Activated CD8-positive, alpha-beta T cell treated with anti-CD3 and anti-CD28 coated beads, Interleukin-2, amount 10 ng/mL, durations not matched to agents 7 days and 5 days (primary cell): ENCODE results near the gene CFAP251. TPM values are rescaled to one million over a fixed set of nuclear protein-coding genes. Genes with fewer than 3 reads are reported as not detected.
A peak's percentile ranks its signal among the peaks of the same experiment; 100 is the strongest.
"Not testable (repeated sequence)": the region's sequence is repeated elsewhere in the genome, so short reads cannot be mapped to it uniquely, and the experiment has no call there.

Source experiments
- ATAC-seq: fragments of 150-1000 bp; cut with Tn5 transposase; one replicate; pipeline ENCODE4 v1.10.0; 2021; ENCODE audit warnings: moderate library complexity
- CTCF ChIA-PET: fragments of 350-600 bp; sonication (Branson Sonifier 250); formaldehyde crosslinking; loops from one replicate; lab custom pipeline; 2021; ENCODE audit warnings: antibody characterized with exemption; lab: Charles Lee
- POLR2A ChIA-PET: fragments of 350-600 bp; sonication (Branson Sonifier 250); formaldehyde crosslinking; loops from one replicate; lab custom pipeline; 2021; ENCODE audit warnings: antibody characterized with exemption; lab: Charles Lee
- DNase-seq: peaks from one replicate; pipeline ENCODE4 v3.0.0-alpha.2; 2020
- H3K27ac Mint-ChIP-seq: one replicate; pipeline ENCODE4 v1.8.0; 2021; ENCODE audit warnings: mild to moderate bottlenecking, mixed read lengths
- H3K27me3 Mint-ChIP-seq: one replicate; pipeline ENCODE4 v1.8.0; 2021; ENCODE audit warnings: low read depth, mixed read lengths
- H3K36me3 Mint-ChIP-seq: one replicate; pipeline ENCODE4 v1.8.0; 2021; ENCODE audit warnings: low read depth, mixed read lengths
- H3K4me1 Mint-ChIP-seq: one replicate; pipeline ENCODE4 v1.8.0; 2021; ENCODE audit warnings: low read depth, mixed read lengths
- H3K4me3 Mint-ChIP-seq: one replicate; pipeline ENCODE4 v1.8.0; 2021; ENCODE audit warnings: mild to moderate bottlenecking, mixed read lengths
- H3K9me3 Mint-ChIP-seq: one replicate; pipeline ENCODE4 v1.8.0; 2022; ENCODE audit warnings: mixed read lengths; ENCODE audit not compliant: insufficient read depth
- total RNA-seq, 2 experiments: library from RNA; stranded (reverse); gene quantifications; one replicate each; pipeline ENCODE4 v1.2.3, GENCODE V29; 2021

Gene CFAP251
- under 1 TPM; 0.70 to 0.82 TPM for total RNA-seq

- CTCF ChIA-PET: interaction anchor here (0.6 to 2.9 kb wide), 30 partner anchors 8 to 421 kb away, joined by 3 to 11 read pairs (median 3); partner anchors contain the start of gene PSMD9
- POLR2A ChIA-PET: interaction anchor here (1.0 kb wide), 1 partner anchor 24 kb away, joined by 3 read pairs; no protein-coding TSS in a partner anchor
Measured at GRCh38 chr12:121917950-121918678, at the start of gene CFAP251. Gene CFAP251, plus strand, starts transcription at chr12:121918592. Its CDS starts 2,714 bp downstream, at chr12:121921306.

GRCh38 chr12:121869229-121869628, 49.2 kb upstream of the CFAP251 start:
- H3K27ac Mint-ChIP-seq, H3K27me3 Mint-ChIP-seq, H3K9me3 Mint-ChIP-seq, H3K4me1 Mint-ChIP-seq, H3K36me3 Mint-ChIP-seq, ATAC-seq, H3K4me3 Mint-ChIP-seq, DNase-seq, POLR2A ChIA-PET: not testable (repeated sequence)
- CTCF ChIA-PET: interaction anchor here (1.0 kb wide), 1 partner anchor 14 kb away, joined by 3 read pairs; no protein-coding TSS in a partner anchor

More at GRCh38 chr12:121917950-121918678, at the start of gene CFAP251:
- Mint-ChIP-seq H3K36me3 (peaks cover 27% of the 10 kb centered on the region), H3K27ac (peak within 1 kb of the TSS; percentile 89), H3K9me3 (no peaks in the 10 kb centered on the region), H3K4me1 (peaks cover 20% of the 10 kb centered on the region), H3K4me3 (peak within 1 kb of the TSS; percentile 64), H3K27me3 (no peaks in the 10 kb centered on the region)
- ATAC-seq (peak; percentile 96), DNase-seq (peak; percentile 97)

- H3K4me3 Mint-ChIP-seq: no peak overlapping the region
- POLR2A ChIA-PET: no interaction called here
Measured at GRCh38 chr12:121871467-121871866, 46.9 kb upstream of the CFAP251 start.

GRCh38 chr12:121872546-121873215, 45.7 kb upstream of the CFAP251 start:
- ChIA-PET CTCF (no interaction called here), POLR2A (no interaction called here)
- H3K27ac Mint-ChIP-seq: no peak overlapping the region

More at GRCh38 chr12:121871467-121871866, 46.9 kb upstream of the CFAP251 start:
- no peaks in the 10 kb centered on the region for H3K36me3 Mint-ChIP-seq
- no peaks in the 10 kb centered on the region for H3K27me3 Mint-ChIP-seq
- CTCF ChIA-PET: interaction anchor here (1.2 kb wide), 1 partner anchor 16 kb away, joined by 4 read pairs; no protein-coding TSS in a partner anchor
- no peak overlapping the region for H3K27ac Mint-ChIP-seq
- no peak for ATAC-seq
- DNase-seq: no peak
- no peaks in the 10 kb centered on the region for H3K9me3 Mint-ChIP-seq
- no peaks in the 10 kb centered on the region for H3K4me1 Mint-ChIP-seq

GRCh38 chr12:121873216-121873569, 45.2 kb upstream of the CFAP251 start:
- Mint-ChIP-seq H3K36me3 (no peaks in the 10 kb centered on the region), H3K4me3 (no peak overlapping the region), H3K27ac (no peak overlapping the region), H3K27me3 (no peaks in the 10 kb centered on the region), H3K9me3 (no peaks in the 10 kb centered on the region), H3K4me1 (no peaks in the 10 kb centered on the region)
- no peak for ATAC-seq
- CTCF ChIA-PET: no interaction called here
- POLR2A ChIA-PET: no interaction called here
- no peak for DNase-seq

More at GRCh38 chr12:121872546-121873215, 45.7 kb upstream of the CFAP251 start:
- ATAC-seq (no peak), DNase-seq (no peak)
- Mint-ChIP-seq H3K9me3 (no peaks in the 10 kb centered on the region), H3K4me3 (no peak overlapping the region), H3K36me3 (no peaks in the 10 kb centered on the region), H3K27me3 (no peaks in the 10 kb centered on the region), H3K4me1 (no peaks in the 10 kb centered on the region)

- Mint-ChIP-seq H3K36me3 (no peaks in the 10 kb centered on the region), H3K4me3 (no peak overlapping the region), H3K27me3 (no peaks in the 10 kb centered on the region), H3K4me1 (no peaks in the 10 kb centered on the region), H3K27ac (no peak overlapping the region), H3K9me3 (no peaks in the 10 kb centered on the region)
- ATAC-seq (no peak), DNase-seq (no peak)
- ChIA-PET CTCF (no interaction called here), POLR2A (interaction anchor here (0.5 kb wide), 1 partner anchor 155 kb away, joined by 3 read pairs; no protein-coding TSS in a partner anchor)
Measured at GRCh38 chr12:121874071-121874470, 44.3 kb upstream of the CFAP251 start.

- Mint-ChIP-seq H3K4me1 (no peaks in the 10 kb centered on the region), H3K9me3 (no peaks in the 10 kb centered on the region), H3K27ac (no peak overlapping the region), H3K27me3 (no peaks in the 10 kb centered on the region), H3K36me3 (no peaks in the 10 kb centered on the region), H3K4me3 (no peak overlapping the region)
- DNase-seq (no peak), ATAC-seq (no peak)
- ChIA-PET POLR2A (interaction anchor here (0.6 kb wide), 2 partner anchors 149 to 346 kb away, joined by 3 read pairs; no protein-coding TSS in a partner anchor), CTCF (no interaction called here)
Measured at GRCh38 chr12:121875582-121875981, 42.8 kb upstream of the CFAP251 start.

- H3K4me3 Mint-ChIP-seq, ATAC-seq, H3K27me3 Mint-ChIP-seq, H3K4me1 Mint-ChIP-seq, H3K36me3 Mint-ChIP-seq, H3K27ac Mint-ChIP-seq, H3K9me3 Mint-ChIP-seq, DNase-seq: not testable (repeated sequence)
- ChIA-PET CTCF (interaction anchor here (0.6 kb wide), 1 partner anchor 11 kb away, joined by 3 read pairs; no protein-coding TSS in a partner anchor), POLR2A (interaction anchor here (0.6 kb wide), 1 partner anchor 346 kb away, joined by 3 read pairs; no protein-coding TSS in a partner anchor)
Measured at GRCh38 chr12:121876080-121876447, 42.3 kb upstream of the CFAP251 start.

GRCh38 chr12:121883315-121883660, 35.1 kb upstream of the CFAP251 start:
- CTCF ChIA-PET: interaction anchor here (1.2 to 2.5 kb wide), 2 partner anchors 15 to 88 kb away, joined by 3 to 8 read pairs; no protein-coding TSS in a partner anchor
- ATAC-seq: peak; percentile 33
- POLR2A ChIA-PET: interaction anchor here (0.6 kb wide), 1 partner anchor 102 kb away, joined by 5 read pairs; no protein-coding TSS in a partner anchor
- Mint-ChIP-seq H3K9me3 (no peaks in the 10 kb centered on the region), H3K27me3 (peaks cover 5% of the 10 kb centered on the region), H3K27ac (no peak overlapping the region), H3K36me3 (no peaks in the 10 kb centered on the region), H3K4me3 (no peak overlapping the region), H3K4me1 (peaks cover 9% of the 10 kb centered on the region)
- no peak for DNase-seq

GRCh38 chr12:121885129-121885528, 33.3 kb upstream of the CFAP251 start:
- DNase-seq, H3K9me3 Mint-ChIP-seq, H3K4me3 Mint-ChIP-seq, H3K27me3 Mint-ChIP-seq, H3K27ac Mint-ChIP-seq, H3K36me3 Mint-ChIP-seq, ATAC-seq: not testable (repeated sequence)
- ChIA-PET CTCF (interaction anchor here (0.9 to 11.4 kb wide), 2 partner anchors 33 to 90 kb away, joined by 3 to 188 read pairs; partner anchors contain the start of genes CFAP251 and RHOF), POLR2A (interaction anchor here (0.6 kb wide), 1 partner anchor 91 kb away, joined by 3 read pairs; the partner anchor contains the start of gene RHOF)
- peaks cover 23% of the 10 kb centered on the region for H3K4me1 Mint-ChIP-seq

- H3K4me3 Mint-ChIP-seq: peak overlapping the region; percentile 99
- ATAC-seq: no peak
- no peaks in the 10 kb centered on the region for H3K9me3 Mint-ChIP-seq
- peaks cover 3% of the 10 kb centered on the region for H3K27me3 Mint-ChIP-seq
- peaks cover 19% of the 10 kb centered on the region for H3K36me3 Mint-ChIP-seq
- POLR2A ChIA-PET: interaction anchor here (0.9 to 2.7 kb wide), 6 partner anchors 59 to 133 kb away, joined by 3 to 12 read pairs (median 5); partner anchors contain the start of genes BCL7A and RHOF
- H3K27ac Mint-ChIP-seq: peak overlapping the region; percentile 100
- CTCF ChIA-PET: interaction anchor here (0.6 to 11.4 kb wide), 20 partner anchors 8 to 263 kb away, joined by 3 to 188 read pairs (median 5); partner anchors contain the start of genes CFAP251 and RHOF
- H3K4me1 Mint-ChIP-seq: peaks cover 38% of the 10 kb centered on the region
- DNase-seq: no peak
Measured at GRCh38 chr12:121888083-121888477, 30.3 kb upstream of the CFAP251 start.
